Measurements from ENCODE around the gene MAP6. TPM values are rescaled to one million over a fixed set of nuclear protein-coding genes. Genes with fewer than 3 reads are reported as not detected.

The MAP6 gene
- total and polyA plus RNA-seq, 2 experiments from 2014 or later, result 0.31 to 1.2 TPM

GRCh38 chr11:75697906-75698581 is 29.2 kb upstream of the MAP6 start:
- no peaks in the 10 kb centered on the region for H3K9me3 Mint-ChIP-seq
- no peaks in the 10 kb centered on the region for H3K36me3 Mint-ChIP-seq (ENCODE audit: low read depth)
- Histone ChIP-seq H3F3A (replicated peaks; ENCODE audit: low read depth) (no peaks in the 10 kb centered on the region), H3K36me3 (ENCODE audit: insufficient read depth) (no peaks in the 10 kb centered on the region), H3K4me3 (no peak overlapping the region), H2AFZ (no peak overlapping the region), H3K4me1 (ENCODE audit: insufficient read depth) (no peaks in the 10 kb centered on the region), H3K4me2 (no peak overlapping the region), H3K27me3 (ENCODE audit: insufficient read depth) (no peaks in the 10 kb centered on the region), H4K20me1 (replicated peaks; ENCODE audit: insufficient read depth) (no peaks in the 10 kb centered on the region), H3K9me2 (ENCODE audit: insufficient read depth) (peaks cover 3% of the 10 kb centered on the region; the same call in 1 of the 2 replicates), H3K27ac (ENCODE audit: low read depth) (no peak overlapping the region), H3K79me2 (replicated peaks; ENCODE audit: insufficient read depth) (no peaks in the 10 kb centered on the region)
- ATAC-seq, result no peak
- TF ChIP-seq, protein P1, sequence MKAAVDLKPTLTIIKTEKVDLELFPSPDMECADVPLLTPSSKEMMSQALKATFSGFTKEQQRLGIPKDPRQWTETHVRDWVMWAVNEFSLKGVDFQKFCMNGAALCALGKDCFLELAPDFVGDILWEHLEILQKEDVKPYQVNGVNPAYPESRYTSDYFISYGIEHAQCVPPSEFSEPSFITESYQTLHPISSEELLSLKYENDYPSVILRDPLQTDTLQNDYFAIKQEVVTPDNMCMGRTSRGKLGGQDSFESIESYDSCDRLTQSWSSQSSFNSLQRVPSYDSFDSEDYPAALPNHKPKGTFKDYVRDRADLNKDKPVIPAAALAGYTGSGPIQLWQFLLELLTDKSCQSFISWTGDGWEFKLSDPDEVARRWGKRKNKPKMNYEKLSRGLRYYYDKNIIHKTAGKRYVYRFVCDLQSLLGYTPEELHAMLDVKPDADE (IDR thresholded peaks at IDR 0.05), result no peak
- TF ChIP-seq ZNF331 (CRISPR knock-in tag; IDR thresholded peaks at IDR 0.05; ENCODE audit: low read depth) (no peak), POLR2AphosphoS5 (IDR thresholded peaks at IDR 0.05; ENCODE audit: low read depth) (no peak), CREB1 (CRISPR knock-in tag; IDR thresholded peaks at IDR 0.05; ENCODE audit: low read depth) (no peak), STAT1 (IDR thresholded peaks at IDR 0.05; ENCODE audit: unreplicated experiment) (no peak), JUNB (IDR thresholded peaks at IDR 0.05; ENCODE audit: unreplicated experiment) (no peak), NANOG (IDR thresholded peaks at IDR 0.05; ENCODE audit: borderline replicate concordance) (no peak), EZH2phosphoT487 (IDR thresholded peaks at IDR 0.05; ENCODE audit: unreplicated experiment) (no peak), EZH2 (IDR thresholded peaks at IDR 0.05; ENCODE audit: low read depth, unreplicated experiment) (no peak), ZNF114 (CRISPR knock-in tag; IDR thresholded peaks at IDR 0.05) (no peak)
- TF ChIP-seq, protein P2, sequence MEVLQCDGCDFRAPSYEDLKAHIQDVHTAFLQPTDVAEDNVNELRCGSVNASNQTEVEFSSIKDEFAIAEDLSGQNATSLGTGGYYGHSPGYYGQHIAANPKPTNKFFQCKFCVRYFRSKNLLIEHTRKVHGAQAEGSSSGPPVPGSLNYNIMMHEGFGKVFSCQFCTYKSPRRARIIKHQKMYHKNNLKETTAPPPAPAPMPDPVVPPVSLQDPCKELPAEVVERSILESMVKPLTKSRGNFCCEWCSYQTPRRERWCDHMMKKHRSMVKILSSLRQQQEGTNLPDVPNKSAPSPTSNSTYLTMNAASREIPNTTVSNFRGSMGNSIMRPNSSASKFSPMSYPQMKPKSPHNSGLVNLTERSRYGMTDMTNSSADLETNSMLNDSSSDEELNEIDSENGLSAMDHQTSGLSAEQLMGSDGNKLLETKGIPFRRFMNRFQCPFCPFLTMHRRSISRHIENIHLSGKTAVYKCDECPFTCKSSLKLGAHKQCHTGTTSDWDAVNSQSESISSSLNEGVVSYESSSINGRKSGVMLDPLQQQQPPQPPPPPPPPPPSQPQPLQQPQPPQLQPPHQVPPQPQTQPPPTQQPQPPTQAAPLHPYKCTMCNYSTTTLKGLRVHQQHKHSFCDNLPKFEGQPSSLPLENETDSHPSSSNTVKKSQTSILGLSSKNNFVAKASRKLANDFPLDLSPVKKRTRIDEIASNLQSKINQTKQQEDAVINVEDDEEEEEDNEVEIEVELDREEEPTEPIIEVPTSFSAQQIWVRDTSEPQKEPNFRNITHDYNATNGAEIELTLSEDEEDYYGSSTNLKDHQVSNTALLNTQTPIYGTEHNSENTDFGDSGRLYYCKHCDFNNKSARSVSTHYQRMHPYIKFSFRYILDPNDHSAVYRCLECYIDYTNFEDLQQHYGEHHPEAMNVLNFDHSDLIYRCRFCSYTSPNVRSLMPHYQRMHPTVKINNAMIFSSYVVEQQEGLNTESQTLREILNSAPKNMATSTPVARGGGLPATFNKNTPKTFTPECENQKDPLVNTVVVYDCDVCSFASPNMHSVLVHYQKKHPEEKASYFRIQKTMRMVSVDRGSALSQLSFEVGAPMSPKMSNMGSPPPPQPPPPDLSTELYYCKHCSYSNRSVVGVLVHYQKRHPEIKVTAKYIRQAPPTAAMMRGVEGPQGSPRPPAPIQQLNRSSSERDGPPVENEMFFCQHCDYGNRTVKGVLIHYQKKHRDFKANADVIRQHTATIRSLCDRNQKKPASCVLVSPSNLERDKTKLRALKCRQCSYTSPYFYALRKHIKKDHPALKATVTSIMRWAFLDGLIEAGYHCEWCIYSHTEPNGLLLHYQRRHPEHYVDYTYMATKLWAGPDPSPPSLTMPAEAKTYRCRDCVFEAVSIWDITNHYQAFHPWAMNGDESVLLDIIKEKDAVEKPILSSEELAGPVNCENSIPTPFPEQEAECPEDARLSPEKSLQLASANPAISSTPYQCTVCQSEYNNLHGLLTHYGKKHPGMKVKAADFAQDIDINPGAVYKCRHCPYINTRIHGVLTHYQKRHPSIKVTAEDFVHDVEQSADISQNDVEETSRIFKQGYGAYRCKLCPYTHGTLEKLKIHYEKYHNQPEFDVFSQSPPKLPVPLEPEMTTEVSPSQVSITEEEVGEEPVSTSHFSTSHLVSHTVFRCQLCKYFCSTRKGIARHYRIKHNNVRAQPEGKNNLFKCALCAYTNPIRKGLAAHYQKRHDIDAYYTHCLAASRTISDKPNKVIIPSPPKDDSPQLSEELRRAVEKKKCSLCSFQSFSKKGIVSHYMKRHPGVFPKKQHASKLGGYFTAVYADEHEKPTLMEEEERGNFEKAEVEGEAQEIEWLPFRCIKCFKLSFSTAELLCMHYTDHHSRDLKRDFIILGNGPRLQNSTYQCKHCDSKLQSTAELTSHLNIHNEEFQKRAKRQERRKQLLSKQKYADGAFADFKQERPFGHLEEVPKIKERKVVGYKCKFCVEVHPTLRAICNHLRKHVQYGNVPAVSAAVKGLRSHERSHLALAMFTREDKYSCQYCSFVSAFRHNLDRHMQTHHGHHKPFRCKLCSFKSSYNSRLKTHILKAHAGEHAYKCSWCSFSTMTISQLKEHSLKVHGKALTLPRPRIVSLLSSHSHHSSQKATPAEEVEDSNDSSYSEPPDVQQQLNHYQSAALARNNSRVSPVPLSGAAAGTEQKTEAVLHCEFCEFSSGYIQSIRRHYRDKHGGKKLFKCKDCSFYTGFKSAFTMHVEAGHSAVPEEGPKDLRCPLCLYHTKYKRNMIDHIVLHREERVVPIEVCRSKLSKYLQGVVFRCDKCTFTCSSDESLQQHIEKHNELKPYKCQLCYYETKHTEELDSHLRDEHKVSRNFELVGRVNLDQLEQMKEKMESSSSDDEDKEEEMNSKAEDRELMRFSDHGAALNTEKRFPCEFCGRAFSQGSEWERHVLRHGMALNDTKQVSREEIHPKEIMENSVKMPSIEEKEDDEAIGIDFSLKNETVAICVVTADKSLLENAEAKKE (CRISPR knock-in tag; IDR thresholded peaks at IDR 0.05), result no peak
- TF ChIP-seq, protein P3, sequence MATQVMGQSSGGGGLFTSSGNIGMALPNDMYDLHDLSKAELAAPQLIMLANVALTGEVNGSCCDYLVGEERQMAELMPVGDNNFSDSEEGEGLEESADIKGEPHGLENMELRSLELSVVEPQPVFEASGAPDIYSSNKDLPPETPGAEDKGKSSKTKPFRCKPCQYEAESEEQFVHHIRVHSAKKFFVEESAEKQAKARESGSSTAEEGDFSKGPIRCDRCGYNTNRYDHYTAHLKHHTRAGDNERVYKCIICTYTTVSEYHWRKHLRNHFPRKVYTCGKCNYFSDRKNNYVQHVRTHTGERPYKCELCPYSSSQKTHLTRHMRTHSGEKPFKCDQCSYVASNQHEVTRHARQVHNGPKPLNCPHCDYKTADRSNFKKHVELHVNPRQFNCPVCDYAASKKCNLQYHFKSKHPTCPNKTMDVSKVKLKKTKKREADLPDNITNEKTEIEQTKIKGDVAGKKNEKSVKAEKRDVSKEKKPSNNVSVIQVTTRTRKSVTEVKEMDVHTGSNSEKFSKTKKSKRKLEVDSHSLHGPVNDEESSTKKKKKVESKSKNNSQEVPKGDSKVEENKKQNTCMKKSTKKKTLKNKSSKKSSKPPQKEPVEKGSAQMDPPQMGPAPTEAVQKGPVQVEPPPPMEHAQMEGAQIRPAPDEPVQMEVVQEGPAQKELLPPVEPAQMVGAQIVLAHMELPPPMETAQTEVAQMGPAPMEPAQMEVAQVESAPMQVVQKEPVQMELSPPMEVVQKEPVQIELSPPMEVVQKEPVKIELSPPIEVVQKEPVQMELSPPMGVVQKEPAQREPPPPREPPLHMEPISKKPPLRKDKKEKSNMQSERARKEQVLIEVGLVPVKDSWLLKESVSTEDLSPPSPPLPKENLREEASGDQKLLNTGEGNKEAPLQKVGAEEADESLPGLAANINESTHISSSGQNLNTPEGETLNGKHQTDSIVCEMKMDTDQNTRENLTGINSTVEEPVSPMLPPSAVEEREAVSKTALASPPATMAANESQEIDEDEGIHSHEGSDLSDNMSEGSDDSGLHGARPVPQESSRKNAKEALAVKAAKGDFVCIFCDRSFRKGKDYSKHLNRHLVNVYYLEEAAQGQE (IDR thresholded peaks at IDR 0.05; ENCODE audit: unreplicated experiment), result no peak
- TF ChIP-seq, protein P4, sequence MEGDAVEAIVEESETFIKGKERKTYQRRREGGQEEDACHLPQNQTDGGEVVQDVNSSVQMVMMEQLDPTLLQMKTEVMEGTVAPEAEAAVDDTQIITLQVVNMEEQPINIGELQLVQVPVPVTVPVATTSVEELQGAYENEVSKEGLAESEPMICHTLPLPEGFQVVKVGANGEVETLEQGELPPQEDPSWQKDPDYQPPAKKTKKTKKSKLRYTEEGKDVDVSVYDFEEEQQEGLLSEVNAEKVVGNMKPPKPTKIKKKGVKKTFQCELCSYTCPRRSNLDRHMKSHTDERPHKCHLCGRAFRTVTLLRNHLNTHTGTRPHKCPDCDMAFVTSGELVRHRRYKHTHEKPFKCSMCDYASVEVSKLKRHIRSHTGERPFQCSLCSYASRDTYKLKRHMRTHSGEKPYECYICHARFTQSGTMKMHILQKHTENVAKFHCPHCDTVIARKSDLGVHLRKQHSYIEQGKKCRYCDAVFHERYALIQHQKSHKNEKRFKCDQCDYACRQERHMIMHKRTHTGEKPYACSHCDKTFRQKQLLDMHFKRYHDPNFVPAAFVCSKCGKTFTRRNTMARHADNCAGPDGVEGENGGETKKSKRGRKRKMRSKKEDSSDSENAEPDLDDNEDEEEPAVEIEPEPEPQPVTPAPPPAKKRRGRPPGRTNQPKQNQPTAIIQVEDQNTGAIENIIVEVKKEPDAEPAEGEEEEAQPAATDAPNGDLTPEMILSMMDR (conservative IDR thresholded peaks at IDR 0.05; ENCODE audit: low read depth in 2 of 2), result no peak
- H3K27me3 Mint-ChIP-seq (ENCODE audit: insufficient read depth, low read depth, poor library complexity), result peaks cover 7% of the 10 kb centered on the region
- H3K4me3 Mint-ChIP-seq, result no peak overlapping the region
- H3K27ac Mint-ChIP-seq, result no peak overlapping the region
- H3K4me1 Mint-ChIP-seq, result no peaks in the 10 kb centered on the region
- DNase-seq (ENCODE audit: low spot score), result no peak
